ENCODE data around the gene TK1.
"Not testable (repeated sequence)": the region's sequence is repeated elsewhere in the genome, so short reads cannot be mapped to it uniquely, and the experiment has no call there.

Gene TK1, protein sequence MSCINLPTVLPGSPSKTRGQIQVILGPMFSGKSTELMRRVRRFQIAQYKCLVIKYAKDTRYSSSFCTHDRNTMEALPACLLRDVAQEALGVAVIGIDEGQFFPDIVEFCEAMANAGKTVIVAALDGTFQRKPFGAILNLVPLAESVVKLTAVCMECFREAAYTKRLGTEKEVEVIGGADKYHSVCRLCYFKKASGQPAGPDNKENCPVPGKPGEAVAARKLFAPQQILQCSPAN

DNA sequence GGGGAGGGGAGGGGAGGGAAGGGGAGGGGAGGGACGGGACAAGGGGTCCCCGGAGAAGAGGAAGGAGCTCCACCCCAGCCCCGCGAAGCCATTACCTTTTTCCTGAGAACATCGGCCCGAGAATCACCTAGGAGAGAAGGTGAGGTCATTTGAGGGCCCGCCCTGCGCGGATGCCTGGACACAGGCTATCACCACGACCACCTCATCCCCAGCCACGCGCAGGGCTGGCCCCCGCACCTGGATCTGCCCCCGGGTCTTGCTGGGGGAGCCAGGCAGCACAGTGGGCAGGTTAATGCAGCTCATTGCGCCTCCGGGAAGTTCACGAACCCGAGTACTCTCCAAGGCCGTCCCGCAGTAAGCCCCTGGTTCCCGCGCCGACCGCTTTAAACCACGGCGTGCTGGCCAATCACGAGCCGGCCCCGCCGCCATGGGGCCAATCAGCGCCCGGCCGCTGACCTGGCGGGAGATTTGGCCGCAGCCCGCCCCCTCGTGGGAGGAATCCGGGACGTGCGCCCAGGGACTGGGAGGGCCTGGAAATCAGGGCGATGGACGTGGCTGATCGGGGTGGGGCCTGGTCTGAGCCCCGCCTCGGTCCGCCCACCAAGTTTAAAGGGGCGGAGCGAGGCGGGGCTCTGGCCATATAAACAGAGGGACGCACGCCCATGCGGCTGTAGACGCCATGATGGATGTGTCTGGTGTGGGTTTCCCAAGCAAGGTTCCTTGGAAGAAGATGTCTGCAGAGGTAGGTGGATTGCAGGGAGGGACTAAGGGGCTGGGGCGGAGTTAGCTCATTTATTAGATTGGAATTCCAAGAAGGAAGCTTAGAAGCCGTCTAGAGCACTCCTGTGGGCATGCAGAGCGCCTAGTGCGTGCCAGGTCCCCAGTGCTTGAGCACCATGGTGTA lies at the start of gene TK1, which contains the start of gene AFMID:
TSS of gene TK1 (minus strand) at position 361 of the 904 bp plus-strand sequence. CDS start at position 303, 58 bp downstream.
TSS of gene AFMID (plus strand) at position 671 of the 904 bp plus-strand sequence. CDS start at position 680, 9 bp downstream.
- peak; percentile 94 for DNase-seq (ENCODE audit: low read depth)

DNA sequence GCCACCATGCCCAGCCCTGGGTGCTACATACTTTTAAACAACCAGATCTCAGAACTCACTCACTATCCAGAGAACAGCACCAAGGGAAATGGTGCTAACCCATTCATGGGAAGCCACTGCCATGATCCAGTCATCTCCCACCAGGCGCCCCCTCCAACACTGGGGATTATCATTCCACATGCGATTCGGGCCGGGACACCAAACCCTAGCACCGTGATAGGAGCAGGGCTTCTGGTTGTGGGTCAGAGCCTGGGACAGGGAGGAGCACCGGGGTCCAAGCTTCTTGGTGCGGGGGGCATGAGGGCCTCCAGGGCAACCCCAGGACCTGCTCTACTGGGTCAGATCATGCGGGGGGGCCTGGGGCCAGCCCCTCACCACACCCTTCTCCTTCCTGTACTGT lies 49.0 kb upstream of the TK1 start:
- DNase-seq (ENCODE audit: low read depth) = no peak

- DNase-seq (ENCODE audit: low read depth) = not testable (repeated sequence)
Measured at GRCh38 chr17:78235022-78235421, 48.2 kb upstream of the TK1 start.

GRCh38 chr17:78234261-78234865 lies 47.5 kb upstream of the TK1 start:
- DNase-seq (ENCODE audit: low read depth) = no peak

GRCh38 chr17:78233678-78234077 lies 46.8 kb upstream of the TK1 start:
- DNase-seq (ENCODE audit: low read depth) = no peak

DNA sequence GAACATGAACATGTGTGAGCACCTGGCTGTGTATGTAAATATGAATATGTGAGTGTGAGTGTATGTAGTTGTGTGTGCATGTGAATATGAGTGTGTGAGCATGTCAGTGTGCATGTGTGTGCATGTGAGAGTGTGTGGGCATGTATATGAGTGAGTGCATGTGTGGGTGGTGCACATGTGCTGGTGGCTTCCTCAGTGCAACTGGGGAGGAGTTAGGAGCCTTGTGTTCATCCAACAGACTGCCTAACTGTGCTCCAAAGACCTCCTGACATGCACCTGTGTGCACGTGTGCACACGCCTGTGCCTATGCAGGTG lies 46.0 kb upstream of the TK1 start:
- no peak for DNase-seq (ENCODE audit: low read depth)

- DNase-seq (ENCODE audit: low read depth) = no peak
Measured at GRCh38 chr17:78231991-78232858, 45.4 kb upstream of the TK1 start.

DNA sequence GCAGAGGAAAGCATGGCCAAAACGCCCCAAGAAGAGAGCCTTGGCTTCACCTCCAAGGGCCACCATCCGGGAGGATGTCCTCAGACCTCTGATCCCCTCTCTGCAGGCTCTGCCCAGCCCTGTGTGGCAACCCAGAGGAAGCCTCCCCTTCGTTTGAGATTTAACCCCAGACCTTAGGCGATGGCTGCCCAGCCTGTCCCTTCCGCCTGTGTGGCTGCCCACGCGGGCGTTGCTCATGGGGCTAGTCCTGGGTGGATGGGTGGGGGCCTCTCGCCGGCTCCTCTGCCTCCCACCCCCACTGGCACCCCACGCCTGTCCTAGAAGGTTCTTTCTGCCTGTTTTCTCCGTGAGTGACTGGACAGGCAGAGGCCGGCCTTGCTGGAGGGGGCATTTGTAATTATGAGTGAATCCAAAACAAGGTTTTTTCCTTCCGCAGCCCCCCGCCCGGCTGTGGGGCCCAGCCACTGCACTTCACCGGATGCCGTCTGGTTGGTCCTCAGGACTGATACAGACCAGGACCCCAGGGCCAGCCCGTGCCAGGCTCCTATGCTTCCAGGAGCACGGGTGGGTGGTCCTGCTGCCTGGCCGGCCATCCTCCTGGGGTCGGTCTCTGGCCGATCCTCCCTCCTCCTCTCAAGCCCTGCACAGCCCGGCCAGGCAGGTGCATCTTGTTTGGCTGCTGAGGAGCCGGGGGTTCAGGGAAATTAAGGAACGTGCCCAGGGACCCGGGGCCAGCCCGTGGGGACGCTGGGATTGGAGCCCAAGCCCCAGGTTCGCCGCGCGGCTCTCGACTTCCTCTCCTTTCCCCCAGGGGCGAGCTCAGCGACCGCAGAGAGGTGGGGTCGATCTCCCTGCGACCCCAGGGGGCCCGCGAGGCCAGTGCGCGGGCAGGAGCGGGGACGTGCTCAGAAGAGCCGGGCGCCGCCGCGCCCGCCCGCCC lies 44.4 kb upstream of the TK1 start, which contains the start of gene TMEM235:
TSS of gene TMEM235 (plus strand) at position 636 of the 940 bp plus-strand sequence. CDS start 393 bp downstream, outside the sequence.
- DNase-seq (ENCODE audit: low read depth) = no peak

GRCh38 chr17:78230252-78230962 lies 43.6 kb upstream of the TK1 start:
- DNase-seq (ENCODE audit: low read depth) = no peak

- no peak for DNase-seq (ENCODE audit: low read depth)
Measured at GRCh38 chr17:78228176-78228575, 41.3 kb upstream of the TK1 start.

DNA sequence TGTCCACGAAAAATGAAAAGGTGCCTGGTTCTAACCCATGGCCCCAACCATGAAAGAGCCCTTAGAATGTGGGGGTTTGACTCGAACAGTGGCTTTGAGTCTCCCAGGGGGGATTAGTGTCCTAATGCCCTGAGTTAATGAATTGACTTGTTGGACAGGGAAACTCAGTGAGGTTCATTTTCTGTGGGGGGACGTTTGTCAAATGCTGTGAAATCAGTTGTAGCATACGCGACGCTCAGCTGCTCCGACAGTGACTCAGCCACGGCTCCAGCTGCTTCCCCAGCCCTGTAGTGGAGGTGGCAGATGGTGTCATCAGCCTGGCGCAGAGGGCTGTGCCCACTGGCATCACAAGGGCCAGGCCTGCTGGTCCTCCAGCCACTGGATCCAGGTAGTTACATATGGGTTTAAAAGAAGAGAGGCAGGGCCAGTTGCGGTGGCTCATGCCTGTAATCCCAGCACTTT lies 40.6 kb upstream of the TK1 start:
- no peak for DNase-seq (ENCODE audit: low read depth)

DNA sequence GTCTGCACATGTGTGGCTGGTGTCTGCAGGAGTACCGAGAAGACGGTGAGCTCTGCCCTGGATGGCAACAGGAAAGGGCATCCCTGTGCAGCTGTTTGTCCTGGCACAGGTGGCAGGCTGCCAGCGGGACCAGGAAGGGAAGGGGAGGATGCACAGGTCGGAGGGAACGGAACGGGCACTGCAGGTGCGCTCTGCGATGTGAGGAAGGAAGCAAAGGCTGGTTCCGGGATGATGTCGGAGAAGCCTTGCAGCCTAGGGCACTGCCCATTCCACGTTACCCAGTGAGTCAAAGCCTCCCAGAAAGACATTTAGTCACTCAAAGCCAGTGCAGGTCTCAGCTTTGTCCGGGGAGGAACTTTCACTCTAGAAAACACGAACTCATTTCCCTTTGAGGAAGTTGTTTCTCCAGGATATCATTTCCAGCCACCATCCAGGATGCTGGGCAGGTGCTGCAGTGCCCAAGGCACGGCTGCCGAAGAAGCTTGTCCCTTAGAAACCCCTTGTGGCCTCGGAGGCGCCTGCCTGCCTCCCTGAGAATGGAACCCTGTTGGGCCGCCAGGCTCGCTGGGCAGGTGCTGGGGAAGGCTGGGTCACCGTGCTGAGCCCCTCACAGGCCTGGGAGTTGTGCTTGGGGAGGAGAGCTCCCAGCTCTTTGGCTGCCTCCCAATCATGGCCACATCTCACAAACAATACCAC lies 40.1 kb upstream of the TK1 start:
- no peak for DNase-seq (ENCODE audit: low read depth)

DNA sequence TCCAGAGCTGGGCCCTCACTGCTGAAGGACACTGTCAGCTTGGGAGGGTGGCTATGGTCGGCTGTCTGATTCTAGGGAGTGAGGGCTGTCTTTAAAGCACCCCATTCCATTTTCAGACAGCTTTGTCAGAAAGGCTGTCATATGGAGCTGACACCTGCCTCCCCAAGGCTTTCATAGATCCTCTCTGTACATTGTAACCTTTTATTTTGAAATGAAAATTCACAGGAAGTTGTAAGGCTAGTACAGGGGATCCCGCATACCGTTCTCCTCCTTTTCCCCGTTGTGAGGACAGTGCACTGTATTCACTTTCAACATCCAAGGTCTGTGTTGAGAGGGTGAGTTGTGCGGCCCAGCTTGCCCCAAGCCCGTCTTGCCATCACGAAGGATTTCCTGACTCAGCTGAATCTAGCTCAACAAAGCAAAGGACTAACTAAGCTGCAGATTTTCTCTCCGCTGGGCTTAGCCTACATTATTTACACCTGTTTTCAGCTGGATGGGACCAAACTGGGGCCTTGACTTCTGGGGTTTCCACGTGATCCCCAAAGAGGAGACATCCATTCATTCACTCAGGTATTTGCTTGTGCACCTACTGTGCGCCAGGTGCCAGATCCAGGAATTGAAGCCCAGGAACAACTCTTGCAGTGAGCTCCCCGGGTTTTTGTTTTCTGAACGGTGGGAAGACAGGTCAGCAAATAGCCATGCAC lies 39.4 kb upstream of the TK1 start:
- no peak for DNase-seq (ENCODE audit: low read depth)

DNA sequence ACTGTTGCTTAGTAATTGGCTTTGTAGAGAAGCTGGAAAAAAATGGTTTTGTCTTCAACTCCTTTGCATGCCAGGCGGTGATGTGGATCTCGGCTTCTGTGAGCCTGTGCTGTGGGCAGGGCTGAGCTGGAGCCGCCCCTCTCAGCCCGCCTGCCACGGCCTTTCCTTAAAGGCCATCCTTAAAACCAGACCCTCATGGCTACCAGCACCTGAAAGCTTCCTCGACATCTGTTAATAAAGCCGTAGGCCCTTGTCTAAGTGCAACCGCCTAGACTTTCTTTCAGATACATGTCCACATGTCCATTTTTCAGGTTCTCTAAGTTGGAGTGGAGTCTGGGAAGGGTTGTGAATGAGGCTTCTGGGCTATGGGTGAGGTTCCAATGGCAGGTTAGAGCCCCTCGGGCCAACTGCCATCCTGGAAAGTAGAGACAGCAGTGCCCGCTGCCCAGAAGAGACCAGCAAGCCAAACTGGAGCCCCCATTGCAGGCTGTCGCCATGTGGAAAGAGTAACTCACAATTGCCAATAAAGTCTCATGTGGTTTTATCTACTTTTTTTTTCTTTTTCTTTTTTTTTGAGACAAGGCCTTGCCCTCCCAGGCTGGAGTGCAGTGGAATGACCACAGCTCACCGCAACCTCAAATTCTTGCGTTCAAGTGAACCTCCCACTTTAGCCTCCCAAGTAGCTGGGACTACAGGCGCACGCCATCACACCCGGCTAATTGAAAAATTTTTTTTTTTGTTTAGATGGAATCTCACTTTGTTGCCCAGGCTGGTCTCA lies 38.4 kb upstream of the TK1 start:
- no peak for DNase-seq (ENCODE audit: low read depth)

DNA sequence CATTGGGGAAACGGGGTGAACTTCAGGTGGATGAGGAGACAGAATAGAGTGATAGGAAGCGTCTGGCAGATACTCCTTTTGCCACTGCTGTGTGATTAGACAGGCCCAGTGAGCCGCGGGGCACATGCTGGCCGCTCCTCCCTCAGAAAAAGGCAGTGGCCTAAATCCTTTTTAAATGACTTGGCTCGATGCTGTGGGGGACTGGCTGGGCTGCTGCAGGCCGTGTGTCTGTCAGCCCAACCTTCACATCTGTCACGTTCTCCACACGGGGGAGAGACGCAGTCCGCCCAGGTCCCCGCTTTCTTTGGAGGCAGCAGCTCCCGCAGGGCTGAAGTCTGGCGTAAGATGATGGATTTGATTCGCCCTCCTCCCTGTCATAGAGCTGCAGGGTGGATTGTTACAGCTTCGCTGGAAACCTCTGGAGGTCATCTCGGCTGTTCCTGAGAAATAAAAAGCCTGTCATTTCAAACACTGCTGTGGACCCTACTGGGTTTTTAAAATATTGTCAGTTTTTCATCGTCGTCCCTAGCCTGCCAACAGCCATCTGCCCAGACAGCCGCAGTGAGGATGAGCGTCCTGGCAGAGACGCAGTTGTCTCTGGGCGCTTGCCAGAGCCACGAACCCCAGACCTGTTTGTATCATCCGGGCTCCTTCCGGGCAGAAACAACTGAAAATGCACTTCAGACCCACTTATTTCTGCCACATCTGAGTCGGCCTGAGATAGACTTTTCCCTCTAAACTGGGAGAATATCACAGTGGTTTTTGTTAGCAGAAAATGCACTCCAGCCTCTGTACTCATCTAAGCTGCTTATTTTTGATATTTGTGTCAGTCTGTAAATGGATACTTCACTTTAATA lies 37.6 kb upstream of the TK1 start:
- DNase-seq (ENCODE audit: low read depth) = no peak

- no peak for DNase-seq (ENCODE audit: low read depth)
Measured at GRCh38 chr17:78223765-78224164, 36.9 kb upstream of the TK1 start.

DNA sequence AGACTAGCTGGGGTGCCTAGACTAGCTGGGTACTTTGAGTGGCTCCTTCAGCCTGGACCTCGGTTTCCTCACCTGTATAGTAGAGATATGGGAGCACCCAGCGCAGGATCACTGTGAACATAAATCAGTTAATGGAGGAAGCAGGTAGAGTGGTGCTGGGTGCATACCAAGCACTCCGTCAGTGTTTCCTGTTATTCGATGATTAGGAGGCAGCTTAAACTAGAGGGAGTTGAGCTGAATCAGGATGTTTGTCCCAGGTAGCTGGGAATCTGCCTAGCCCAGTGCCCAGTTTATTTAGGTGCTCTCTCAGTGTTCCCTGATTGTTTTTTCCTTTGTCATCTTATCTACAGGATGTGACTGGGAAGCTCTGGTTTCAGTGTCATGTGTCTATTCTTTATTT lies 36.2 kb upstream of the TK1 start:
- no peak for DNase-seq (ENCODE audit: low read depth)
